Activated CD8-positive, alpha-beta T cell treated with anti-CD3 and anti-CD28 coated beads for 36 hours (primary cell): ENCODE results near the gene LMTK2. TPM values are rescaled to one million over a fixed set of nuclear protein-coding genes. Genes with fewer than 3 reads are reported as not detected.
A peak's percentile ranks its signal among the peaks of the same experiment; 100 is the strongest.

Source experiments
- ATAC-seq: fragments of 200-7000 bp; cut with Tn5 transposase; one replicate; pipeline ENCODE4 v1.10.0; 2021; ENCODE audit warnings: mild to moderate bottlenecking, moderate library complexity
- CTCF ChIA-PET: fragments of 350-600 bp; sonication (Branson Sonifier 250); formaldehyde crosslinking; loops from one replicate; lab custom pipeline; 2021; ENCODE audit warnings: antibody characterized with exemption; lab: Charles Lee
- POLR2A ChIA-PET: fragments of 350-600 bp; sonication (Branson Sonifier 250); formaldehyde crosslinking; loops from one replicate; lab custom pipeline; 2021; ENCODE audit warnings: antibody characterized with exemption; lab: Charles Lee
- DNase-seq: peaks from one replicate; pipeline ENCODE4 v3.0.0-alpha.2; 2020
- H3K27ac Mint-ChIP-seq: one replicate; pipeline ENCODE4 v1.8.0; 2021; ENCODE audit warnings: mild to moderate bottlenecking, mixed read lengths
- H3K27me3 Mint-ChIP-seq: one replicate; pipeline ENCODE4 v1.8.0; 2021; ENCODE audit warnings: mixed read lengths
- H3K36me3 Mint-ChIP-seq: one replicate; pipeline ENCODE4 v1.8.0; 2021; ENCODE audit warnings: low read depth, mixed read lengths
- H3K4me1 Mint-ChIP-seq: one replicate; pipeline ENCODE4 v1.8.0; 2021; ENCODE audit warnings: low read depth, mixed read lengths
- H3K4me3 Mint-ChIP-seq: one replicate; pipeline ENCODE4 v1.8.0; 2021; ENCODE audit warnings: mild to moderate bottlenecking, moderate library complexity, mixed read lengths
- H3K9me3 Mint-ChIP-seq: one replicate; pipeline ENCODE4 v1.8.0; 2021; ENCODE audit warnings: mixed read lengths
- CTCF ChIP-seq: fragments of 200-600 bp; IDR thresholded peaks from one replicate; pipeline ENCODE4 v1.8.0; 2022; ENCODE audit warnings: antibody characterized with exemption, mild to moderate bottlenecking
- intact Hi-C: fragments of 100-400 bp; cut with micrococcal nuclease; formaldehyde crosslinking; loops from one replicate; pipeline ENCODE4 v1.10.0; 2022
- total RNA-seq, 2 experiments: library from RNA; stranded (reverse); gene quantifications; one replicate each; pipeline ENCODE4 v1.2.3, GENCODE V29; 2021

Gene LMTK2
- total RNA-seq, 2 experiments from 2014 or later = 9.4 to 11.5 TPM

DNA sequence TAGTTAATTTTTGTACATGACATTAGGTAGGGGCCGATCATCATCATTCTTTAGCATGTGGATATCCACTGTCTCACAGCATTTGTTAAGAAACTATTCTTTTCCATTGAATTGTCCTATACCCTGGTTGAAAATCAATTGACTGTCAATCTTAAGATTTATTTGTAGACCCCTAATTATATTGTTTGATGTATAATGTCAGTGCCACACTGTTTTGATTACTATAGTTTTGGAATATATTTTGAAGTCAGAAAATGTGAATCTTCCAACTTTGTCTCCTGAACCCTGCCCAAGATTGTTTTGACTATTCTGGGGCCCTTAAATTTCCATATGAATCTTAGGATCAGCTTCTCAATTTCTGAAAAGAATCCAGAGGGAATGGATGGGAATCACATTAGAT, 6.6 kb upstream of the LMTK2 start:
- ChIA-PET POLR2A (interaction anchor here (0.7 kb wide), 1 partner anchor 28 kb away, joined by 3 read pairs; no protein-coding TSS in a partner anchor), CTCF (interaction anchor here (0.9 kb wide), 1 partner anchor 68 kb away, joined by 3 read pairs; no protein-coding TSS in a partner anchor)
- H3K36me3 Mint-ChIP-seq = peaks cover 5% of the 10 kb centered on the region
- intact Hi-C loops = no loop called here
- ATAC-seq (no peak), DNase-seq (no peak)
- H3K4me3 Mint-ChIP-seq = no peak overlapping the region
- H3K27ac Mint-ChIP-seq = no peak overlapping the region
- no peaks in the 10 kb centered on the region for H3K4me1 Mint-ChIP-seq
- H3K9me3 Mint-ChIP-seq = peaks cover 30% of the 10 kb centered on the region
- no peak for TF ChIP-seq CTCF
- peaks cover 14% of the 10 kb centered on the region for H3K27me3 Mint-ChIP-seq

- H3K36me3 Mint-ChIP-seq = peaks cover 5% of the 10 kb centered on the region
- no peak overlapping the region for H3K27ac Mint-ChIP-seq
- no peak overlapping the region for H3K4me3 Mint-ChIP-seq
- intact Hi-C loops = no loop called here
- peaks cover 14% of the 10 kb centered on the region for H3K27me3 Mint-ChIP-seq
- H3K4me1 Mint-ChIP-seq = peaks cover 4% of the 10 kb centered on the region
- ChIA-PET CTCF (interaction anchor here (1.6 kb wide), 1 partner anchor 81 kb away, joined by 3 read pairs; no protein-coding TSS in a partner anchor), POLR2A (no interaction called here)
- no peak for ATAC-seq
- TF ChIP-seq CTCF = no peak
- DNase-seq = no peak
- H3K9me3 Mint-ChIP-seq = peaks cover 22% of the 10 kb centered on the region
Measured at GRCh38 chr7:98102170-98102569, 4.5 kb upstream of the LMTK2 start.

DNA sequence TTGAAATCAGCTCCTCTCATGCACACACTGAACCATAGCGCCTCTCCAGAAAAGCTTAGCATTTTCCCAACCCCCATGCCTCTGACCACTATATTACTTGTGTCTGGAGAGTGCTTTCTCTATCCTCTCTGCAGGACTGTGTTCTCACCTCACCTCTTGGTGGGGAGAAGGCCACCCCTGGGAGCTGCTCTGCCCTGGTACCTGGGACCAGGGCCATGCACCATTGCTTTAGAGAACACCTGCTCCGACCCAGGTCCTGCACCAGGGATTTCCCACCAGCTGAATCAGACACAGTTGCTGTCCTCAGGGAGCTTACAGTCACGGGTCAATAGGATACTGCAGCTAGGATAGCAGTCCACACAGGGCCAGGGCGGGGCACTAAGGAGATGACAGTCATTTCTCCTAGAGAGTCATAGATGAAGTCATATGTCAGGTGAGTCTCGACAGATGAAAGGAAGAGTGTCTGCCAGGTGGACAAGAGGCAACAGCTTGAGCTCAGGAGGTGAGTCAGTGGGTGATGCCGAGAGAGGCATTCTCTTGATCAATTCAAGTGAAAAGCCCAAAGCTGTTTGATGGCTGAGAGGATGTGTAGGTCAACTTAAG, 619 bp upstream of the LMTK2 start:
- POLR2A ChIA-PET = interaction anchor here (1.3 to 1.4 kb wide), 2 partner anchors 28 to 60 kb away, joined by 3 read pairs; no protein-coding TSS in a partner anchor

GRCh38 chr7:98107313-98107721, 655 bp downstream of the LMTK2 start:
- H3K36me3 Mint-ChIP-seq = no peaks in the 10 kb centered on the region
- no peak for TF ChIP-seq CTCF
- CTCF ChIA-PET = interaction anchor here (1.0 to 7.2 kb wide), 3 partner anchors 25 to 85 kb away, joined by 4 to 79 read pairs (median 6); no protein-coding TSS in a partner anchor
- no peaks in the 10 kb centered on the region for H3K9me3 Mint-ChIP-seq
- ATAC-seq (no peak), DNase-seq (peak; percentile 27)
- peak overlapping the region; percentile 77 for H3K27ac Mint-ChIP-seq
- POLR2A ChIA-PET = interaction anchor here (1.3 kb wide), 1 partner anchor 27 kb away, joined by 4 read pairs; no protein-coding TSS in a partner anchor
- peaks cover 4% of the 10 kb centered on the region for H3K27me3 Mint-ChIP-seq
- H3K4me3 Mint-ChIP-seq = peak overlapping the region; percentile 96
- intact Hi-C loops = loop anchor here (2.0 kb wide), 1 partner anchor 59 kb away; no protein-coding TSS in a partner anchor
- peaks cover 36% of the 10 kb centered on the region for H3K4me1 Mint-ChIP-seq

More for the DNA sequence above, 619 bp upstream of the LMTK2 start:
- ATAC-seq = peak; percentile 28
- peaks cover 3% of the 10 kb centered on the region for H3K9me3 Mint-ChIP-seq
- H3K27me3 Mint-ChIP-seq = peaks cover 7% of the 10 kb centered on the region
- H3K4me1 Mint-ChIP-seq = peaks cover 28% of the 10 kb centered on the region
- H3K27ac Mint-ChIP-seq = no peak overlapping the region
- intact Hi-C loops = loop anchor here (2.0 kb wide), 1 partner anchor 61 kb away; no protein-coding TSS in a partner anchor
- DNase-seq = peak; percentile 47
- TF ChIP-seq CTCF = no peak
- CTCF ChIA-PET = interaction anchor here (0.9 to 3.9 kb wide), 11 partner anchors 10 to 85 kb away, joined by 3 to 35 read pairs (median 4); no protein-coding TSS in a partner anchor
- H3K36me3 Mint-ChIP-seq = peaks cover 2% of the 10 kb centered on the region
- peak overlapping the region; percentile 96 for H3K4me3 Mint-ChIP-seq
